Suprapubic skin (tissue), 3 donors: Measurements from ENCODE around the gene KAZN.

ENCODE experiments used
- POLR2AphosphoS5 ChIP-seq, 3 donors: sonication (generic); formaldehyde crosslinking; IDR thresholded peaks; one replicate each; pipeline ENCODE4 v1.6.1; 2017; ENCODE audit warnings: antibody characterized with exemption in 3 of 3
- TF ChIP-seq, protein P1 (sequence below), 2 donors: fragments of 200-600 bp in 1 of 2; fragments of 450-650 bp in 1 of 2; sonication (generic) in 1 of 2; IDR thresholded peaks; one replicate each; pipeline ENCODE4 v1.5.1; 2016 to 2019; ENCODE audit warnings: antibody characterized with exemption in 2 of 2, mild to moderate bottlenecking in 1 of 2, moderate library complexity in 1 of 2

DNA sequence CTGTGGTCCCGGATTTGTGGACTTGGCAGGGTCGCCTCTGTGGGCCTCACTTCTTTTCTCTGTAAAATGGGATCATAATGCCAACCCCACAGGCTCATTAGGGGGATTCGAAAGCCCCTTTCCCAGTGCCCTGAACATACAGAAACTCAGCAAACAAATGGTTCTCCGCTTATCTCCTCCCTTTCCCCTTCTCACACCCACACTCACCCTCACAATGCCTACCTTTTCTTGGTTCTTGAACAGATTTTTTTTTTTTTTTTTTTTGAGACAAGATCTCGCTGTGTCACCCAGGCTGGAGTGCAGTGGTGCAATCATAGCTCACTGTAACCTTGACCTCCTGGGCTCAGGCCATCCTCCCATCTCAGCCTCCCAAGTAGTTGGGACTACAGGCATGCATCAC is 175.7 kb downstream of the KAZN start:
- TF ChIP-seq POLR2AphosphoS5 (IDR thresholded peaks at IDR 0.05), result no peak
- TF ChIP-seq, protein P1, sequence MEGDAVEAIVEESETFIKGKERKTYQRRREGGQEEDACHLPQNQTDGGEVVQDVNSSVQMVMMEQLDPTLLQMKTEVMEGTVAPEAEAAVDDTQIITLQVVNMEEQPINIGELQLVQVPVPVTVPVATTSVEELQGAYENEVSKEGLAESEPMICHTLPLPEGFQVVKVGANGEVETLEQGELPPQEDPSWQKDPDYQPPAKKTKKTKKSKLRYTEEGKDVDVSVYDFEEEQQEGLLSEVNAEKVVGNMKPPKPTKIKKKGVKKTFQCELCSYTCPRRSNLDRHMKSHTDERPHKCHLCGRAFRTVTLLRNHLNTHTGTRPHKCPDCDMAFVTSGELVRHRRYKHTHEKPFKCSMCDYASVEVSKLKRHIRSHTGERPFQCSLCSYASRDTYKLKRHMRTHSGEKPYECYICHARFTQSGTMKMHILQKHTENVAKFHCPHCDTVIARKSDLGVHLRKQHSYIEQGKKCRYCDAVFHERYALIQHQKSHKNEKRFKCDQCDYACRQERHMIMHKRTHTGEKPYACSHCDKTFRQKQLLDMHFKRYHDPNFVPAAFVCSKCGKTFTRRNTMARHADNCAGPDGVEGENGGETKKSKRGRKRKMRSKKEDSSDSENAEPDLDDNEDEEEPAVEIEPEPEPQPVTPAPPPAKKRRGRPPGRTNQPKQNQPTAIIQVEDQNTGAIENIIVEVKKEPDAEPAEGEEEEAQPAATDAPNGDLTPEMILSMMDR (IDR thresholded peaks at IDR 0.05), result no peak
